Stromal cell of bone marrow (primary cell): Measurements from ENCODE around the gene ZNF547.
"Not testable (repeated sequence)": the region's sequence is repeated elsewhere in the genome, so short reads cannot be mapped to it uniquely, and the experiment has no call there.

Source experiments
- DNase-seq: peaks from one replicate; pipeline ENCODE4 v3.0.0-alpha.2; 2012; ENCODE audit warnings: low read depth

Gene ZNF547

DNA sequence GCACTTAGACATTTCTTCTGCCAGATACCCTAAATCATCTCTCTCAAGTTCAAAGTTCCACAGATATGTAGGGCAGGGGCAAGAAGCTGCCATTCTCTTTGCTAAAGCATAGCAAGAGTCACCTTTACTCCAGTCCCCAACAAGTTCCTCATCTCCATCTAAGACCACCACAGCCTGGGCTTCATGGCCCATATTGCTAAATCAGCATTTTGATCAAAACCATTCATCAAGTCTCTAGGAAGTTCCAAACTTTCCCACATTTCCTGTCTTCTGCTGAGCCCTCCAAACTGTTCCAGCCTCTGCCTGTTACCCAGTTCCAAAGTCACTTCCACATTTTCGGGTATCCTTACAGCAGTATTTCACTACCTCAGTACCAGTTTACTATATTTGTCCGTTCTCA lies 11.3 kb downstream of the ZNF547 start:
- DNase-seq = not testable (repeated sequence)

DNA sequence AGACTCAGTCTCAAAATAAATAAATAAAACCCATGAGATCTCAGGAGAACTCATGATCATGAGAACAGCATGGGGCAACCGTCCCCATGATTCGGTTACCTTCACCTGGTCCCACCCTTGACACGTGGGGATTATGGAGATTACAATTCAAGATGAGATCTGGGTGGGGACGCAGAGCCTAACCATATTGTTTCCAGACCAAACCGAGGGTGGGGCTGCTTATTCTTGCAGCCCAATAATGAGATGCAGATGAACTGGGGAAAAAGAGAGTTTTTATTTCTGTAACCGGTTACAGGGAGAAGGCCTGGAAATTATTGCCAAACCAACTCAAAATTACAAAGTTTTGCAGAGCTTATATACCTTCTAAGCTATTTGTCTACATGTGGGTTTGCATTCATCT lies 12.8 kb downstream of the ZNF547 start:
- no peak for DNase-seq

DNA sequence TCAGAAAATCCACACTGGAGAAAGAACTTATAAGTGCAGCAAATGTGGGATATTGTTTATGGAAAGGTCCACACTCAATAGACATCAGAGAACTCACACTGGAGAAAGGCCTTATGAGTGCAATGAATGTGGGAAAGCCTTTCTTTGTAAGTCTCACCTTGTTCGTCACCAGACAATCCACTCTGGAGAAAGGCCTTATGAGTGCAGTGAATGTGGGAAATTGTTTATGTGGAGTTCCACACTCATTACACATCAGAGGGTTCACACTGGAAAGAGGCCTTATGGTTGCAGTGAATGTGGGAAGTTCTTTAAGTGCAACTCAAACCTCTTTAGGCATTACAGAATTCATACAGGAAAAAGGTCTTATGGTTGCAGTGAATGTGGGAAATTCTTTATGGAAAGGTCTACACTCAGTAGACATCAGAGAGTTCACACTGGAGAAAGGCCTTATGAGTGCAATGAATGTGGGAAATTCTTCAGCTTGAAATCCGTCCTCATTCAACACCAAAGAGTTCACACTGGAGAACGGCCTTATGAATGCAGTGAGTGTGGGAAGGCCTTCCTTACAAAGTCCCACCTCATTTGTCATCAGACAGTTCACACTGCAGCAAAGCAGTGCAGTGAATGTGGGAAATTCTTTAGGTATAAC lies 14.3 kb downstream of the ZNF547 start:
- no peak for DNase-seq

DNA sequence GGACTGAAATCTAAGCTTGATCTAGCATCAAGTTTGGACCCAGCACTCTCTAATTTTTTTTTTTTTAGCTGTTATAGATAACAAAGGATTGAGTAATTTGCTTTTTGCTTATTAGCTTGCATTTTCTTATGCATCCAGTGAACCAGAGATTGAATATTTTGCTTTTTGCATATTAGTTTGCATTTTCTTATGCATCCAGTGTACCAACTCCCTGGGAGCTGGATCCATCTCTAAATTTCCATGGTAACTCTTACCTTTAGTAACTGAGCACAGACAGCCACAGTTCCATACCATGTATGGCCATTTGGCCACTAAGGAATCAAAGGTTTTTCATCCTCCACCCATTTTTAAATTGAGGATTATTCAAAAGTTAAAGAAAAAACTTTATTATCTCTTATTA lies 17.6 kb downstream of the ZNF547 start:
- no peak for DNase-seq

DNA sequence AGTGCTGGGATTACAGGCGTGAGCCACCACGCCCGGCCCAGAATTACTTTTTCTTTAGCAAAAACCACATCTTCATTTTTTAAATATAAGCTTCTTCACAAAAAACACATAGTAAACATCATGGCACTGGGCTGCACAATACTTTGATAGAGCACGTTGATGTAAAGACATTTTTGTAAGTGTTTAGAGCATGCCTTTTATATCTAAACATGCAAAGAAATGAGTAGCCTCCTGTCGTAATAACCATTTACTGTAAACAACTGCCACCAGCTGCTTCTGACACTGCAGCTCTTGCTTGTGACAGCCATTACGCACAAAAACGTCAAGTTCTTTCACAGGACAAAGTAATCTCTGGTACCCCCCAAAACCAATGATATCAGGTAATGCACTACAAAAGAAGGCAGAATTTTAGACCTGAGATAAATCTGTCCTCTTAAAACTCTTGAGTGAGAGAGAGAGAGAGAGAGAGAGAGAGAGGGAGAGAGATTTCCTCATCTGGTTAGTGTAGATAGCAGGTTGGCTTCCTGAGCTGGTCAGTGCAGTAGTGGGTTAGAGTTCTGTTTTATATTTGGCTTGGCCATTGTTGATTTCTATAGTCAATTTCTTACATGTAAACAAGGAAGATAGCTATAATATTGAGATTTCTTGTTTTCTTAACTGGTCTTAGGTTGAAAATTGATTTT lies 19.6 kb downstream of the ZNF547 start:
- no peak for DNase-seq

DNA sequence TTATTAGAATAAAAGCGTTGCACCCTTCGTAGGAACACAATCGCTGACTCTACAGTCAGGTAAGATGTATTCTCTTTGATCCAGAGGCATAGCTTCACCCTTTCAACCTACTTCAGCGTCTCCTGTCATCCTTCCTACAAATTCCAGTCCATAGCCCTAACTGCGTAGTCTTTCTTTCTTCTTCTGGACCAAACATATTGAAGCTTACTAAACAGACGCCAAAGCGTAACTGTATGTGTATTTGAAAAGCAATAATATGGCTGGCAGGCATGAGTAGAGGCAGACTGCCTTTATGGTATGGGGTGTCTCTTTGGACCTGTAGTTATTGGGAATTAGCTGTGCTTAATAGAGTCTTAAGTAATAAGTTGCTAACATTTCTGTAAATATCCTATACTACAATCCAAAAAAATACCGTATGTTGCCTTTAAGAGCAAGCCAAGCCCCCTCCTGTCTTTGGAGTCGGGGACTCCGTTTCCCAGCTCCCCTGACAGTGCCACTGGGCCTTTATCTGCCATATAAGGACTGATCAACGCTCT lies 25.9 kb downstream of the ZNF547 start:
- no peak for DNase-seq

DNA sequence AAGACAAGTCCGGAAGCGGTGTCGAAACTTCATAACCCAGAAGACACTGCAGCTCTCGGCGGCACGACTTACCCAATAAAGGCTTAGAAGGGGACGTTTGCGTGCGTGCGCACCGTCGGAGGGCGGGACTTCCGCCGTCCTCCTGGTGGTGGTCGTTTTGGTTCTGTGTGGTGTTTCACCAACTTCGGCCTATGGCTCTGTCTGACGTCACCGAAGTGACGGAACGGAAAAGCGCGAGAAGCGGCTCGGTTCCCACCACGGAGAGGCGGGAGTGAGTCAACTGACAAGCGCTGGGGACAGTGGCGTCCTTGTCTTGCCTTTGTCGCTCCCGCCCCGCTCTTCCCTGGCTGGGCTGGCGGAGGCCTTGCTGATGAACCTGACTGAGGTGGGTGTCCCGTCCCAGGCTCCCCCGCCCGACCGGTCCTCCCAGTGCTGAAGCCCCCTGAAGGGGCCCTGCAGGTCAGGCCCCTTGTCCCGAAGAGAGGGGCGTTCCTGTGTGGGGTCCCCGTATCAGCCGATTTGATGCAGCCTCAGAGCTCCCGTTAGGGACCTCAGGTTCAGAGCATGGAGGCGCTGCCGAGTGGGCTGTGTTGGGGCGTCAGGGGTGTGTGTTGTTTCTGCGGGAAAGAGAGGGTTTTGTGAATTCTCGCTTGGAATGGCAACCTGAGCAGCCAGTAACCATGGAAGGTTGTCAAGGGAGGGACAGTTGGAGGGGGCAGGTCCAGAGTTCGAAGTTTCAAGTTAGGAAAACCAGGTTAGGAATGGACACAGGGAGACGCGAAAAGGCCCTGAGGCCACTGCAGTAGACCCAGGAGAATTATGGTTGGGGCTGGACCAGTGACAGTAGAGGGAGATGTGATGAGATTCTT lies 26.6 kb downstream of the ZNF547 start, which contains the start of gene ZNF548:
Gene ZNF548 (plus strand): TSS at position 125 of the 869 bp plus-strand sequence. CDS start 246 bp downstream, at position 371.
- peak; percentile 99 for DNase-seq

DNA sequence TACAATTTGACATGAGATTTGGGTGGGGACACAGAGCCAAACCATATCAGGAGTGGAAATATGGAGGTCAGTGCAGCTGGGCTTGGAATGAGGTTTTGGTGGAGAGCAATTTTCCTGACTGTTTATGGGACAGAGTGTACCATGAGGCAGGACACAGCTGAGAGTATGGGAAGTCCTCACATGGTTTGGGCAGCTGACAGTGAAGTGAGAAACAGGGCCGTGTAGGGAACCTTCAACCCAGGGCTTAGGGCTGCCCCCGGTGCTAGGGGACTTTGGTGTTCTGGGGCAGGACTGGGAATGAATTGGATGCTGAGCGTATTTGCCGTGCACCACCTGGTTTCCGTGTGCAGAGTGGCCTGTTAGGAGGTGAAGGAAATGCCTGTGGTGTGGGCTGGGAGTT lies 32.4 kb downstream of the ZNF547 start:
- DNase-seq = no peak

DNA sequence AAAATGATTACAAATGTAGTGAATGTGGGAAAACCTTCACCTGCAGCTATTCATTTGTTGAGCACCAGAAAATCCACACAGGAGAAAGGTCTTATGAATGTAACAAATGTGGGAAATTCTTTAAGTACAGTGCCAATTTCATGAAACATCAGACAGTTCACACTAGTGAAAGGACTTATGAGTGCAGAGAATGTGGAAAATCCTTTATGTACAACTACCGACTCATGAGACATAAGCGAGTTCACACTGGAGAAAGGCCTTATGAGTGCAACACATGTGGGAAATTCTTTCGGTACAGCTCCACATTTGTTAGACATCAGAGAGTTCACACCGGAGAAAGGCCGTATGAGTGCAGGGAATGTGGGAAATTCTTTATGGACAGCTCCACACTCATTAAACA lies 35.5 kb downstream of the ZNF547 start:
- DNase-seq = no peak

DNA sequence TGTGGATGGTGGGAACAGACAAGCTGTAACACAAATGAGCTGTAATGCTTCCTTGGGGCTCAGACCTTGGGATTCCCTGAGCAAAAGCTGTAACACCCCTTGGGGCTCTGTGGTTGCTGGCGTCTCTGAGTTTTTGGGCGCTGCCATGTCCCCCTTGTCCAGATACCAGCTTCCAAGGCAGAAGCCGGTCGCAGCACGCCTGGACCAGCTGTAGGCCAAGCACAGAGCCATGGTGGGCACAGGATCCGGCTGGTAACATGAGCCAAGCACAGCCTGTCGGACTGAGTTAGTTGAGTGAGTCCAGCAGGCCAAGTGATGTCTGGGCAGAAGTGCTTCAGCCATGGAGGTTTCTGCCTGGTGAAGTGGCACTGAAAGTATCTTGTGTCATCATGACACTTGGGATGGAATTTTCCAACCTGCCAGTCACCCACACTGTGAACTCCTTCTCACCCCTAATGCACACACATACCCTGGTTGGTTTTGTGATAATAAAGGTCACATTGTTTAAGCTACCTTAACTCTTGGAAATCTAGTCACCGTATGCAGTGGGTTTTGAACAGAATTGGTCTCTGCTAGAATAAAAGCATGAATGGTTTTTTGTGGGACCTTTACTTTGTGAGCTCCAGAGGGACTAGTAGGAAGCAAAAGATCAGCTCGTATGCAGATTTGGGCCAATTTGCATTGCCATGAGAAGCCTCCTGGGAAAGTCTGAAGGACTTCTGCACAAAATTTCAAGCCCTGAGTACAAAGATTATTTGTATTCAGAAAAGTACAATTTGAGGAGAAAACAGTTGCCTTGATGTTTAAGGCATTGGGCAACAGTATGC lies 40.6 kb downstream of the ZNF547 start:
- no peak for DNase-seq

DNA sequence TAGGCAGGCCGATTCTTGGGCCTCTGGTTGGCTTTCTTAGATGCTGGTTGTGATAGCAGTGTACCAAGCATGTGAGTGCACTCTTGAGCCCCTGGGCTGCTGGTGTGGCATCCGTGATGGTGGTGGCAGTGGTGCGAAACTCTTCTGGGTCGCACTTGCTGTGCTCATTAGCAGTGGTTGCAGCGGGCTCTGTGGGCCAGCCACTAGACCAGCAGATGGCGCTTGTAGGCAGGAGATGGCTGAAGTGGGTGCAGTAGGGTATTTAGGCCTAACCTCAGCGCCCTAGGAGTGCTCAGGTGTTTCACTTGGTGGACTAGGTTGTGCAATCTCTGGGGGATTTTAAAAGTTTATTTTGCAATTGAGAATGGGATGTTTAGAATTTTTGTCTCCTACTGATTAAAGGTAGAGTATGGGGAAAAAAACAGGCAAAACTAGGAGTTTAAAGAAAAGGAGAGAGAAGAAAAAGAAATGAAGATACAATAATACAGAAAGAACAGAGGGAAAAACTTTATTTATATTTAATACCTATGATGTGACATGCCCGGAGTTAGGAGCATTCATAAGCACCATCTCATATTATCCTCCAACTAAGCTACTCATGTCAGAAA lies 43.3 kb downstream of the ZNF547 start:
- DNase-seq = peak; percentile 15

DNA sequence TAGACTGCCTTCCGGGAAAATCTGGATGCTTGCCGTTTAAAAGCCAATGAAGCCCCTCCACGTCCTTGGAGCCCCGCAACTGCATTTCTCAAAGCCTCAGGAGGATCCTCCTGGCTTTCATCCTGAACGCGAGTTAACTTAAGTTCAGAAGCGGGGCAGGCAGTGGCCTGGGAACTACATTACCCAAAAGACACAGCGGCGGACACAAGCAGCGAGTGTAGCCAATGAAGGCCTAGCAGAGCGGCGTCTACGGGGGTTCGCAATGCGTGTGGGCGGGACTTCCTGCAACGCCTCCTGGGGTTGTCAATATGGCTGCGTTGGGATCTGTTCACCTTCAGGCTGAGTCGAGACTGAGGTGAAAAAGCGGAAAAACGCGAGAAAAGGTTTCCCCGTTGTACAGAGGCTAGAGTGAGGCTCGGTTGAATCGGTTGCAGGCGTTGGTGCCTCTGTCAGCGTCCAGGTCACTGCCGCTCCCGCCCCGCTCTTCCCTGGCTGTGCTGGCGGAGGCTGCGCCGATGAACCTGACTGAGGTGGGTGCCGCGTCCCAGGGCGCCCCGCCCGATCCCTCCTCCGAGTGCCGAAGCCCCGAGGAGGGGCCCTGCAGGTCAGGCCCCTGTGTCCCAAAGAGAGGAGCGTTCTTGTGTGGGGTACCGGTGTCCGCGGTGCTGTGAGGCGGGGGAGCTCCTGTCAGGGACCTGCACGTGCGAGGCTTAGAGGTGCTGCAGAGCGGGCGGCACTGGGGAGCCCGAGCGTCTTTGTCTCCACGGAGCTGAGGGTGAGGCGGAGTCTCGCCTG lies 47.7 kb downstream of the ZNF547 start, which contains the start of gene ZNF17:
Gene ZNF17 (plus strand): TSS at position 285 of the 795 bp plus-strand sequence. CDS start 2,455 bp downstream, outside the sequence.
- DNase-seq = peak; percentile 93

DNA sequence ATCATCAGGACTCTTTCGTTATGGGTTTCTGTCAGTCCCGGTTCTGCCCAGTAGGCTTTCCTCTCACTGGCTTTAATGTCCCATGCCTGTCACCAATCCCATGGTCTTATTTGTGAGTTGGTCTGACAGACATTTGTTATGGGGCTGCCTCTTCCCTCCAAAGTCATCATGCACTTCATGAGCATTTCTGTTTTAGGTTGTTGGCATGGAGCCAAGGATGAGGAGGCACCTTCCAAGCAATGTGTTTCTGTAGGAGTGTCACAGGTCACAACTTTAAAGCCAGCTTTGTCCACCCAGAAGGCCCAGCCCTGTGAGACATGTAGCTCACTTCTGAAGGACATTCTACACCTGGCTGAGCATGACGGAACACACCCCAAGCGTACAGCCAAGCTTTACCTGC lies 56.1 kb downstream of the ZNF547 start:
- DNase-seq = no peak

DNA sequence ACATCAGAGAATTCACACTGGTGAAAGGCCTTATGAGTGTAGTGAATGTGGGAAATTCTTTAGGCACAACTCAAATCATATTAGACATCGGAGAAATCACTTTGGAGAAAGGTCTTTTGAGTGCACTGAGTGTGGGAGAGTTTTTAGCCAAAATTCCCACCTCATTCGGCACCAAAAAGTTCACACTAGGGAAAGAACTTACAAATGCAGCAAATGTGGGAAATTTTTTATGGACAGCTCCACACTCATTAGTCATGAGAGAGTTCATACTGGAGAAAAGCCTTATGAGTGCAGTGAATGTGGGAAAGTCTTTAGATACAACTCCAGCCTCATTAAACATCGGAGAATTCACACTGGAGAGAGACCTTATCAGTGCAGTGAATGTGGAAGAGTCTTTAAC lies 57.7 kb downstream of the ZNF547 start:
- no peak for DNase-seq
